Heart right ventricle (tissue), 16 donors: ENCODE data around the gene IVL. TPM values are rescaled to one million over a fixed set of nuclear protein-coding genes. Genes with fewer than 3 reads are reported as not detected.

Experiments
- ATAC-seq, 8 donors: fragments of 200-7000 bp; cut with Tn5 transposase; one replicate each; pipeline ENCODE4 v1.9.1; 2020; ENCODE audit warnings: mild to moderate bottlenecking in 8 of 8, moderate library complexity in 8 of 8, moderate number of reproducible peaks in 1 of 8
- DNase-seq, 2 donors: peaks; one replicate each; pipeline ENCODE4 v3.0.0-alpha.2; 2020
- H3K27ac ChIP-seq, 10 donors: fragments of 200-600 bp; sonication (generic) in 2 of 10; one replicate each; pipeline versions ENCODE4 v1.5.0 to v1.8.0; 2020 to 2022; ENCODE audit warnings: mild to moderate bottlenecking in 3 of 10
- H3K27me3 ChIP-seq, 7 donors: fragments of 200-600 bp; one replicate each; pipeline ENCODE4 v1.8.0; 2021 to 2022; ENCODE audit warnings: mild to moderate bottlenecking in 2 of 7
- H3K36me3 ChIP-seq, 9 donors: fragments of 200-600 bp; sonication (generic) in 1 of 9; one replicate each; pipeline versions ENCODE4 v1.5.0 to v1.8.0; 2020 to 2022; ENCODE audit warnings: mild to moderate bottlenecking in 2 of 9
- H3K4me1 ChIP-seq, 9 donors: fragments of 200-600 bp; sonication (generic) in 1 of 9; one replicate each; pipeline versions ENCODE4 v1.5.0 to v1.8.0; 2020 to 2022; ENCODE audit warnings: mild to moderate bottlenecking in 4 of 9
- H3K4me3 ChIP-seq, 10 donors: fragments of 200-600 bp; sonication (generic) in 2 of 10; one replicate each; pipeline versions ENCODE4 v1.5.0 to v1.8.0; 2020 to 2022; ENCODE audit warnings: mild to moderate bottlenecking in 7 of 10, moderate library complexity in 2 of 10
- H3K9me3 ChIP-seq, 11 donors: fragments of 200-600 bp in 10 of 11; sonication (generic) in 2 of 11; one replicate each; pipeline versions ENCODE4 v1.5.0 to v1.8.0; 2013 to 2022; ENCODE audit warnings: mild to moderate bottlenecking in 2 of 11, control low read depth in 1 of 11, moderate library complexity in 1 of 11
- CTCF ChIP-seq, 9 donors: fragments of 200-600 bp; sonication (generic) in 2 of 9; IDR thresholded peaks; one replicate each; pipeline versions ENCODE4 v1.5.0 to v1.8.0; 2021 to 2022; ENCODE audit warnings: antibody characterized with exemption in 9 of 9, mild to moderate bottlenecking in 5 of 9, moderate library complexity in 1 of 9
- WGBS, 2 donors: extraction: QIAGEN DNeasy Blood & Tissue Kit; methylation state at CpG; one replicate each; pipeline ENCODE4 v1.1.7; 2013; ENCODE audit warnings: inconsistent platforms in 1 of 2; 5-methylcytosine and 5-hydroxymethylcytosine counted together
- intact Hi-C, 10 donors: fragments of 100-400 bp; cut with DNase I; formaldehyde crosslinking; loops; one replicate each; pipeline versions ENCODE4 v1.11.1 to v1.14.2; 2022
- polyA plus RNA-seq, 2 donors: library from polyadenylated mRNA; stranded (reverse); fragments of 200-250 nt; gene quantifications; one replicate each; pipeline ENCODE4 v1.2.3, GENCODE V29; 2013
- total RNA-seq, 10 donors: library from RNA; stranded (reverse); fragmentation: NEBNext Ultra II Directional in 3 of 10; extraction: Animal tissue kit (Norgen Biotek cat#: 25700) in 3 of 10; gene quantifications; one replicate each; pipeline versions ENCODE4 v1.2.1 to v1.2.4, GENCODE V29; 2021 to 2023
- donor health status: Arrhythmogenic right ventricular cardiomyopathy.
- donor health status: ischemic (EF 13 %, LVEDD 7.1; RV severe dilation, severe dysfunction).
- donor health status: healthy with polysubstance abuse.
- donor health status: DM: no; HTN: yes; CAD: no.
- donor health status: DM: no; HTN: no; CAD: no.
- donor health status: ischemic (EF 25% LVEDD 6.9; RV normal size, moderate dysfunction).
- donor health status: ischemic (EF 25% LVEDD 5.7; RV mildly dilated, moderate dysfunction).
- donor health status: healthy.
- donor health status: DM: yes; HTN: yes; CAD: no.
- donor health status: Ischemic cardiomyopathy.
- donor health status: ischemic (EF 35%, LVEDD 5.7; RV mildly dilated, moderate dysfunction).
- donor health status: nonischemic (EF 11% LVEDD 7.7; RV severe dilation, severe dysfunction).
- donor health status: DM: yes; HTN: yes; CAD: no.
- donor health status: PGD.
- donor health status: ischemic (EF 29% LVEDD 5.4; RV normal size, mild dysfunction).
- donor health status: nonischemic (EF 23%, LVEDD 6.1; RV moderate dilation, normal function).

The IVL gene
- total and polyA plus RNA-seq, 12 donors: 0.06 TPM; not detected in 11

- Histone ChIP-seq H3K4me1 (no peaks in the 10 kb centered on the region), H3K9me3 (peaks cover 0 to 7% (median 0%) of the 10 kb centered on the region in 11 donors), H3K27ac (no peak overlapping the region), H3K27me3 (peaks cover 0 to 14% (median 0%) of the 10 kb centered on the region in 7 donors), H3K4me3 (no peak overlapping the region), H3K36me3 (no peaks in the 10 kb centered on the region)
- ATAC-seq (no peak), DNase-seq (no peak)
- intact Hi-C loops: no loop called here
- no peak for TF ChIP-seq CTCF (IDR thresholded peaks at IDR 0.05)
- 70 to 77% methylated on average over 1 of the region's 1 CpG for WGBS, 2 donors
Observed at GRCh38 chr1:152912471-152912870, 4.1 kb downstream of the IVL start.

GRCh38 chr1:152912900-152913299, 4.6 kb downstream of the IVL start:
- WGBS, 2 donors: 43 to 57% methylated on average over 5 of the region's 5 CpGs
- TF ChIP-seq CTCF (IDR thresholded peaks at IDR 0.05): no peak

GRCh38 chr1:152917794-152918193, 9.4 kb downstream of the IVL start:
- Histone ChIP-seq H3K9me3 (peaks cover 0 to 10% (median 0%) of the 10 kb centered on the region in 11 donors), H3K27me3 (peaks cover 0 to 4% (median 0%) of the 10 kb centered on the region in 7 donors), H3K4me3 (no peak overlapping the region), H3K4me1 (no peaks in the 10 kb centered on the region), H3K36me3 (no peaks in the 10 kb centered on the region), H3K27ac (no peak overlapping the region)
- 6 to 16% methylated on average over 3 of the region's 3 CpGs for WGBS, 2 donors
- intact Hi-C loops: no loop called here
- DNase-seq (no peak), ATAC-seq (no peak)
- no peak for TF ChIP-seq CTCF (IDR thresholded peaks at IDR 0.05)

More at GRCh38 chr1:152912900-152913299, 4.6 kb downstream of the IVL start:
- Histone ChIP-seq H3K27ac (no peak overlapping the region), H3K4me1 (no peaks in the 10 kb centered on the region), H3K27me3 (peaks cover 0 to 14% (median 0%) of the 10 kb centered on the region in 7 donors), H3K4me3 (no peak overlapping the region), H3K36me3 (no peaks in the 10 kb centered on the region), H3K9me3 (peaks cover 0 to 7% (median 0%) of the 10 kb centered on the region in 11 donors)
- DNase-seq (no peak), ATAC-seq (no peak)
- intact Hi-C loops: no loop called here

- H3K27me3 ChIP-seq: peaks cover 0 to 4% (median 0%) of the 10 kb centered on the region in 7 donors
- no peak overlapping the region for H3K27ac ChIP-seq
- TF ChIP-seq CTCF (IDR thresholded peaks at IDR 0.05): no peak
- no peak overlapping the region for H3K4me3 ChIP-seq
- H3K9me3 ChIP-seq: peaks cover 0 to 10% (median 0%) of the 10 kb centered on the region in 11 donors
- H3K4me1 ChIP-seq: no peaks in the 10 kb centered on the region
- intact Hi-C loops: no loop called here
- ATAC-seq (no peak), DNase-seq (no peak)
- H3K36me3 ChIP-seq: no peaks in the 10 kb centered on the region
Observed at GRCh38 chr1:152919071-152919470, 10.7 kb downstream of the IVL start.
